Caki2 (cell line): ENCODE results near the gene LGALS9. TPM values are rescaled to one million over a fixed set of nuclear protein-coding genes. Genes with fewer than 3 reads are reported as not detected.
"Not testable (repeated sequence)": the region's sequence is repeated elsewhere in the genome, so short reads cannot be mapped to it uniquely, and the experiment has no call there.

Source experiments
- DNase-seq: peaks from one replicate; pipeline ENCODE4 v3.0.0-alpha.2; 2015; ENCODE audit warnings: low read depth
- in situ Hi-C: cut with HindIII; loops from 2 replicates; pipeline ENCODE4 v1.10.0; 2016; ENCODE audit warnings: low sequenced_read_pairs, low pct_unique_long_range_greater_than_20kb, mixed read lengths
- total RNA-seq: library from RNA; depleted of rRNA; stranded (reverse); fragments of >200 nt; shearing (Covaris generic); gene quantifications from 2 replicates; pipeline ENCODE4 v1.2.3, GENCODE V29; 2014; ENCODE audit warnings: low replicate concordance

LGALS9 gene
- total RNA-seq, 1 experiment from 2014 or later, result 14.0 TPM

DNA sequence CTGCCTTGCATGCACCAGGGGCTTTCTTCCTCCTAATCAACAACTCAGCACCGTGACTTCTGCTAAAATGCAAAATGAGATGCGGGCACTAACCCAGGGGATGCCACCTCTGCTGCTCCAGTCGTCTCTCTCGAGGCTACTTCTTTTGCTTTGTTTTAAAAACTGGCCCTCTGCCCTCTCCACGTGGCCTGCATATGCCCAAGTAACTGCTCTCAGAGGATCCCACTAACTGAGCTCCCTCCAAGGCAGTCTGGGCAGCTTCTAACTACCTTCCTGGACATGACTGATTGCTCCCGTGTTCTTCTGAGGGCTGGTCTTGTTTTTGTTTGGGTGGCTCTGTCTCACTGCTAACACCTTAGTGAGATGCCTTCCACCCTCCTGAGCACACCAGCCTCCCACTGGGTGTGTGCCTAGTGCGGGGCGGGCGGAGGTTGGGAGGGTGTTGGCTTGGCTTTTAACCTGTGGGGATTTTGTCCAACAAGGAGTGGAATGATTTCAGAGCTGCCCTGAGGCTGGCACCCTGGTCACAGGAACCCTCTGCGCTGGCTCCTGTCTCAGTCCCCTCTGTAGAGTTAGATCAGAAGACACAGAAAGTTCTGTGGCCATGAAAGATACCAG lies 8.9 kb upstream of the LGALS9 start:
- no peak for DNase-seq
- in situ Hi-C loops, result no loop called here

DNA sequence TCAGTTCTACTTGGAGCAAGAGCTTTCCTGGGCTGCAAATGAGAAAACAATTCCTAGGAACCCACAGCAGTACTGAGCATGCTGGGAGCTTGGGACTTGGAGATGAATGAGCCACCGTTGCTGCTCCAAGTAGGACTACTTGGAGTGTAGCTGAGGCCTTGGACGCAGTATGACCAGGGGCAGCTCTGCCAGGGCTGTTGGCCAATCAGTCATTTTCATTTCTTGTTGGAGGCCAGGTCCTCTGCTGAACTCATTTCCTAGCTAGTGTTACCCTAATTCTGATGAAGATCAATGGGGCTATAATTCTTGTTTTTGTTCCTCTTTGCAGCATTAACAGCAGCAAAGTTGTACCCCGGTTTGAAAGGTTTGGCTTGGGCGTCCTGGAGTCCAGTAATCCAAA lies 8.0 kb upstream of the LGALS9 start:
- no peak for DNase-seq
- in situ Hi-C loops, result no loop called here

DNA sequence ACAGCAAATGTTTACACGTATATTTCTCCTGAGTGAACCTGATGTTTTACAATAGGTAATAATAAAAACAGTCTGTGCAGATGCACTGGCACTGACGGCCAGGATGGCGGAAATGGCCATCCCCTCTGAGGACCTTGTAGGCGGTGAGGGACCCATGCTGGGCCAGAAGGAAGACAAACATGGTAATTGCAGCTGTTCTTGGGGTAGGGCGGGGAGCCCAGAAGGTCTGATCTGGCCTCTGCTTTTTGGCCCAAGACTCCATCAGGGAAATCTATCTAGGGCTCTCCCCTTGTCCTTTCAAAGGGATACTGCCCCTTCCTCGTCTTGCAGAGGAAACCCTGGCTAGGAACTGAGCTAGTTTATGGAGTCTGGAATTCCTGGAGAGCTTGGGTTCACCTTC lies 7.4 kb upstream of the LGALS9 start:
- DNase-seq, result no peak
- in situ Hi-C loops, result no loop called here

DNA sequence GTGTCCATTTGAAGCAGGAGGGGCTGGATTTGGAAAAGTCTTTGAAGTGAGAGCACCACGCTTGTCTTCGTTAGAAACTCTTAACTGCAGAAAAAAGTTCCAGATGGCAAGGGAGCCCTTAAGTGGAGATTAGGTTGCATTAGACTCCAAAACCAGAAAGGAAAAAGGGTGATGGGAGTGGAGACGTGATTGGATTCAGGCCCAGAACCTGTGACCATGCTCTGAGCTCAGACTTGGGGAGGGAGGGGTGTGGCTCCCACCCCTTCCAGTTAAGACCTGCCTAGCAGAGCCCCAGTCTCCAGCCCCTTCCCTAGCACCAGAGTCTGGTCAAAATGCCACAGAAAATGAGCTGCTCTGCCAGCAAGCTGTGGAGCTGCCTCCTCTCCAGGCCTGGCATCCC lies 6.4 kb upstream of the LGALS9 start:
- no peak for DNase-seq
- in situ Hi-C loops, result no loop called here

DNA sequence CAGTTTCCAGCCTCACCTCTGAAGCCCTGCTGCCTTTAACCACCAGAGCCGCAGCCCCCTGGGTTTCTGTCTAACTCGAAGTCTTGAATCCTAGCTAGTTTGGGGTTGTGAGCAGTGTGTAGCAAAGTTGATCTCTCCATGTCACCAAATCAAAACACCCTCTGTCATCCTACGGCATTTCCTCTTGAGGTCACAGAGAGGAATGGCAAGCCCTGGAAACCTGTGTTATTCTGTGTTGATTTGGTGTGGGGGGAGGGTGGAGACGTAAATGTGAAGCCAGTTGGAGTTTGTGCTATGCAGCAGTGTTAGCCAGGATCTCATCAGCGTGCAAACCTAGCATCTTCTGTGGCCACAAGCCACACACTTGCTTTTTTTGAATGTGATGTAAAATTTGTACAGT lies 5.1 kb upstream of the LGALS9 start:
- in situ Hi-C loops, result no loop called here
- no peak for DNase-seq

DNA sequence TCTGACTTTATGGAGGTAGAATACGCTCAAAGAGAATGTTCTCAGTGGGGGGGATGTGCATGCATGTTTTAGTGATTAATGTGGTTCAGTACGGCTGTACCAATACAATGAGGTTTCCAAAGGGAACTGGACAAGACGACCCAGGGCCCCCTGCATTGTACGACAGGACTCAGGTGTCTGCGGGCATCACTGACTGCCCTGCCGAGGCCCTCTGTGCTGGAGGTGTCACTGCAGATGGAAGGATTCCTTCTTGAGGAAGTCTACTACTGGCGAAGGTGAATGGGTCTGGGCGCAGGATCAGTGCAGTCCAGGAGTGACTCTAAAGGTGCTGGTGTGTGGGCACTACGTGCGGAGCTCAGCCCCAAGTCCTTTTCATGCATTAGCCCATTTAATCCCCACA lies 3.5 kb upstream of the LGALS9 start:
- in situ Hi-C loops, result no loop called here
- no peak for DNase-seq

DNA sequence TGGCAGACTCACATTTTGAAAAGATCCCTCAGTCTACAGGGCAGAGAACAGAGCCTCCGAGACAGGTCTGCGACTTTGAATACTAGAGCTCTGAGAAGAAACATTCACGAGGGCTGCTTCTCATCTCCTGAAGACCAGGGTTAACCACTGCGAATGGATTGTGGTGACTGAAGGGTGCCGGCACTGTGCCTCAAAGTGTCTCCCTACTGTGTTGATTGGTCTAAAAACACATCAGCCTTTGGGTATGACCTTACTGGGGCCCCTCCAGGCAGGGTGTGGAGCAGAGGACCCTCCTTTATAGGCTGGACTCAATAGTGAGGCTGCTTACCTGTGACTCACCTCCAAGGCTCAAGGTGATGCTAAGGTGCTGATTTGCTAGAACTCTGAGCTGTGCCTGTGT lies 2.6 kb upstream of the LGALS9 start:
- in situ Hi-C loops, result no loop called here
- no peak for DNase-seq

DNA sequence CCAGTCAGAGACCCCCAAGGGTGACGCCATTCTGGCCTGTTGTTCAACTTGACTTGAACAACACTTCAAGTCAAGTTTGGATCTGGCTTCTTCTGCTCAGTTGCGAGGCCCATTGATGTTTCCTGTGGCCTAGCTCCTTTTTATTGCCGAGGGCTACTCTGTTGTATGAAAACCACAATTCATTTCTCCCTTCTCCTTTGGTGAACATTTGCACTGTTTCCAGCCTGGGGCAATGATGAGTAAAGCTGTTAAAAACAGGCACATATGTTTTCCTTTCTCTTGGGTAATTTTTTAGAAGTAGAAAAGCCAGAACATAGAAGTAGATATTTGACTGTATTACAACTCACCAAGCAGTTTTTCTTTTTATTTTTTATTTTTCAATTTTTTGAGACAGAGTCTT lies 1.7 kb upstream of the LGALS9 start:
- in situ Hi-C loops, DNase-seq: not testable (repeated sequence)

DNA sequence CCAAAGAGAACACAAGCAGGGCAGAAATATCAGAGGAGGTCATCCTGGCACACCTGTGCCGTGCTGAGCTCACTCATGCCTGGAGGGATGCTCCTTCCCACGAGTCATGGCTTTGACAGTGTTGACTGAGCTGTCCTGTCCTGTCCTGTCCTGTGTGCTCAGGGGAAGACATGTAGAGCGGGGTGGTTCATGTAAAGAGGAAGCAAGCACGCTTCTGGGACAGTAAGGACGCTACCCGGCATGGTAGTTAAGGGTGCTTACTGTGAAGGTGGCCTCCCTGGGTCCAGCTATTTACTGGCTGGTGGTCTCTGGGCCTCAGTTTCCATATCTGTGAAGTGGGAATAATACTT lies 398 bp downstream of the LGALS9 start:
- in situ Hi-C loops, result no loop called here

DNA sequence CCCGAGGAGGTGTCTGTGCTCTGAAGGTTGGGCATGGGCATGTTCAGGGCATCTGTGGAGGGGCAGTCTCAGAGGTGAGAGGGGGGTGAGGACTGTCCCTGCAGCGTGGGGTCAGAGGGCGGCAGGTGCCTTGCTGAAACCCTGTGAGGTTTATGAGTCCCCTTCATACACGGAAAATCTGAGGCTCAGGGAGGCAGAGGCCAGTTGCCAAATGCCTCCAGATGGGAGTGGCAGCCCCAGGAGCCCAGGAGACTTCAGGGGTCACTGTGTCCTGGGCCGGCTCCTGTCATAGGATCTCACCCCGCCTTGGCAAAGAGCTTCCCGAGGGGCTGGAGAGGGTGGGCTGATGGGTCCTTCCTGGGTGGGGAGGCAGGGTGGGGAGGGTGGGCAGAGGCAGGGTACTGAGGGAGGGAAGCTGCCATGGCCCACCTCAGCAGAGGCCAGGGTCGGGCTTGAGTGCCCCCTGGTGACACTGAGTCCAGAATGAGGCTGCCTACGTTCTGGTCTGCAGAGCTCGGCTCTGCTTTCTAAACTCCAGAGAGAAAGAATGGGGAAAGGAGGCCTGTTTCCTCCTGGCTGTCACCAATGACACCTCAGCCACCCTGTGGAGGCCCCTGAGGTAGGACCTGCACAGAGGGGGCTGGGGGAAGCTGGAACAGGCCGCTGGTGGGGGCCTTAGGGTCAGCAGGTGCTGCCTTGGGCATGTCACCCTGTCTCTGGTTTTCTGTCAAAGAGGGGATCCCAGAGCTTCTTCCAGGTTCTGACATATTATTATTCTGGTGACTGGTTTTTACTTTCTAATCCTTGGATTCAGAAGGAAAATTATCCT lies 1.1 kb downstream of the LGALS9 start:
- DNase-seq, result no peak
- in situ Hi-C loops, result no loop called here

More for the DNA sequence above, 398 bp downstream of the LGALS9 start:
- DNase-seq, result no peak

DNA sequence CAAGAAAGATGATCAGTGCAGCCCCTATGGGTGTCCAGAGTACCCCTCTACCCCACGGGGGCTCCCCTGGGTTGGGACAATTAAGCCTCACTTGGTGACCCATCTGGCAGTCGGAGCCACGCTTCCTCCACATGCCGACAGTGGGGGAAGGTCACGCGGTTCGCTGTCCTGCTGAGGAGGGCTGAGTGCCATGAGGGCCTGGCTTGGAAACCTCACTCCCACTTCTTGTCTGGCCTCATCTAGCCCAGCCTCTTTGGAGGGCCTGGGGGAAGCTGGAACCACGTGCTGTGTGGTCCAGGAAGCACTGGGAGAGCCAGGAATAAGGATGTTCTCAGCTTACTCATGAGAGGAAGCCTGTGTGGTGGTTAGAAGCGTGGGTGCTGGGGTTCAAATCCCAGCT lies 1.8 kb downstream of the LGALS9 start:
- in situ Hi-C loops, DNase-seq: not testable (repeated sequence)

DNA sequence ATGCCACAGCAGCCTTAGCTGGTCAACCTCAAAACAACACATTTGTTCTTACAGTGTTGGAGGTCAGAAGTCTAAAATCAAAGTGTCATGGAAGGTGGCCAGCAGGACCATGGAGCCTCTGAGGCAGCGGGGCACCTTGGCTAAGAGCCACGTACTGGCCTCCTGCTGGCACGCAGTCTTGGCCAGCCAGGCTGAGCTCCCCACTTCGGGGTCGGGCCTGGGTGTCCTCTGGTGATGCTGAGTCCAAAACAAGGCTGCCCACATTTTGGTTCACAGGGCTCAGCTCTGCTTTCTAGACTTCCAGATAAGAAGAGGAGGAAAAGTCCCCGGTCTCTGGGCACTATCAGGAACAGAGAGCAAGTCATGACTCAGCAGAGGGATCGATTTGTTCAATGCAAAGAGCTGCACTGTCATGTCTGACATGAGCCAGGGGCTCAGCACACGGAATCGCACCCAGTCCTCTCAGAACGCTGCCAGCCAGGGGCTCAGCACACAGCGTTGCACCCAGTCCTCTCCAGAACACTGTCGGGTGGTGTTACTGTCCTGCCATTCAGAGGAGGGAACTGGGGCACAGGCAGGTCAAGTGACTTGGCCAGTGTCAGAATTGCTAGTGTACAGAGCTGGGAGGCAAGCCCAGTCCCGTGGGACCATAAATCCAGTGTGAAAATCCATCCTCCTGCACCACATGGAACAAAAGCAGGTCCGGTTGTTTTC lies 2.5 kb downstream of the LGALS9 start:
- no peak for DNase-seq
- in situ Hi-C loops, result no loop called here

DNA sequence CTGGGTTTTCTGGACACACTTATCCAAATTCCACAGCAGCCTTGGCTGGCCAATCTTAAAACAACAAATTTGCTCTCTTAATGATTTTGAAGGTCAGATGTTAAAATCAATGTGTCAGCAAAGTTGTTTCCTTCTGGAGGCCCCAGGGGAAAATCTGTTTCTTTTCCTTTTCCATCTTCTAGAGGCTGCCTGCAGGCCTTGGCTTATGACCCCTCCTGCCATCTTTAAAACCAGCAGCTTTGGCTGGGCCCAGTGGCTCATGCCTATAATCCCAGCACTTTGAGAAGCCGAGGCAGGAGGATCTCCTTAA lies 3.0 kb downstream of the LGALS9 start:
- in situ Hi-C loops, result no loop called here
- DNase-seq, result no peak

DNA sequence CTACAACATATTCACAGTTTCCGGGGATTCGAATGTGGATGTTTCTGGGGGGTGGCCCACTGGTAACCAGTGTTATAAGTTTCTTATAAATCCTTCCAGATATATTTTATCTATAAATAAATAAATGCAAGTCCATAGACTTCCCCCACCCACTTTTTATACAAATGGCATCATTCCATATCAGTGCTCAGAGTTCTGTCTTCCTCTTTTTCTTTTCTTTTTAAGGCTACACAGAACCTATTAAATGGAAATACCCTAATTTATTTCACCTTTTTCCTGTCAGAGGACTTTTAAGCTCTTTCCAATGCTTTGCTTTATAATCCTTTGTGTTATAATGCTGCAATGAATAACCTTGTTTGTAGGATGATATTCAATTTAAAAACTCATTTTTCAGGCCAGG lies 3.8 kb downstream of the LGALS9 start:
- in situ Hi-C loops, result no loop called here
- DNase-seq, result no peak

DNA sequence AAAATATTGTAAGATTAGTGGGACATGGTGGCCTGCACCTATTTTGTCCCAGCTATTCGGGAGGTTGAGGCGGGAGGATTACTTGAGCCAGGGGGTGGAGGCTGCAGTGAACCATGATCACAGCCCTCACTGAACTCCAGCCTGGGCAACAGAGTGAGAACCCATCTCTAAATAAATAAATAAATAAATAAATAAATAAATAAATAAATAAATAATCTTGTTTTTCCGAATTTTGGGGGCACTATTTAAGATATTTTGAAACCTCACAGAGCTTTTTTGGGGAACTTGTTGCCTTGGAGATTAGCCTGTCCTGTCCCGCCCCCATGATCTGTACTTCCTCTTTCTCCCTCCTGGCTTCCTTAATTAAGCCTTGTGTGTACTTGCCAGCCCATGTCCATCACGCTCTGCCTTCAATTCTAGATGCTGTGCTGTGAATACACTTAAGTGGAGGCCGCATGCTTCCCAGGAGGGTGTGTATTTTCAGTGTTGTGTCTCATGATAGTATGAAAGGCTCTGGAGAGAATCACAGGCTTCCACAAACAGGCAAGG lies 4.4 kb downstream of the LGALS9 start:
- in situ Hi-C loops, result no loop called here
- no peak for DNase-seq

DNA sequence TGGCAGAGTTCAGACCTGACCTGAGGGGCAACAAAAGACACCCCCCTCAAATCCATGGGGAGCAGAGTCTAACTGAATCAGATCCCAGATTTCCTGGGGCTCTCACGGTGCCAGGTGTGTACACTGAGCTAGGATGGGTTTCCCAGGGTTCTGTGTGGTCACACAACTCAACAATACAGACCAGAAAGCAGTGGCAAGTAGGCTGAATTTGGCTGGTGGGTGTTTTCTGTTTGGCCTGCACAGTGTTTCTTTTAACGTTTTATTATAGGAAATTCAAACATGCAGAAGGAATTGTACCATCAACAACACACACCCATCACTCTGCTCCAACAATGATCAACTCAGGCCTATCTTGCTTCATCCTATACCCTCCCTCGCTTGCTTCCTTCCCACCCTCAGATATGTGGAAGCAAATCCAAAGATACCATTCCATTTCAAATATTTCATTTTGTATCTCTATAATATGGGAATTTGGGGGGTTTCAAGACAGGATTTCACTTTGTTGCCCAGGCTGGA lies 5.1 kb downstream of the LGALS9 start:
- DNase-seq, in situ Hi-C loops: not testable (repeated sequence)

DNA sequence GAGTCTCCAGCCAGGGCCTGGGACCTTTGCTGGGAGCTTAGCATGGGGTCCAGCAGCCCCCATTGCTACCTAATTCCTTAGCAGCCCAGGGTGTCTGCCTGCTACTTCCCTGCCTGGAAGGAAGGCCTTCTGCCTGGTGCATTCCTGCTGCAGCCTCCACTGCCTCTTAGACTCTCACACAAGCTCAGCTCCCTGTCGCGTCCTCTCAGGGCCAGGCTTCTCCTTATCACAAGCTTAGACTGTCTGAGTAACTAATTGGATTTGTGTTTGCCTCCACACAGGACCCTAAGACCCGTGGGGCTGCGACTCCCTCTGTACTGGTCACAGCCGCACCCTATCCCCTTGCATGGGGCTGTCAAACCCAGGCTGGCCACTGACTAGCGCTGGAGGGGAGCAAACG lies 6.8 kb downstream of the LGALS9 start:
- in situ Hi-C loops, DNase-seq: not testable (repeated sequence)

DNA sequence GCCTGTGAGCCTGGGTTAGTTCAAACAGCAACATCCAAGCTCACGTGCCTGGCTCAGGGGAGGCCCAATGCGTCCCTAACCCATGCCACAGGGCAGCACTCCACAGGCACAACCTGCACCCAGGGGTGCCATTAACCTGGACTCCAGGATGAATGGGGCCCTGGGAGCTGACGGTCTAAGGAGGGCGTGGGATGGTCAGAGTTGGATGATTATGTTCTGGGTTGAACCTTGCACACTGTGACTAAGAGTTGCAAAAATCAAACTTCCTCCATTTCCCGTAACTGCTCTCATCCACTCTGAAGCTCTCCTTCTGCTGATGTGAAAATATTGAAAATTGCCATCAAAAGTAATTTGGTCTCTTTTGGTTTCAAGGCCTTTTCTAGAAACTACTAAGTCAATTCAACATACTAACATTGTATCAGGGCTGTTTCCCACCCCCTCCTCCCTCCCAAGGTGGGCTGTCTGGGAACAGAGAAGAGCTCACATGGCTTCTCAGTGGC lies 7.5 kb downstream of the LGALS9 start:
- in situ Hi-C loops, DNase-seq: not testable (repeated sequence)

DNA sequence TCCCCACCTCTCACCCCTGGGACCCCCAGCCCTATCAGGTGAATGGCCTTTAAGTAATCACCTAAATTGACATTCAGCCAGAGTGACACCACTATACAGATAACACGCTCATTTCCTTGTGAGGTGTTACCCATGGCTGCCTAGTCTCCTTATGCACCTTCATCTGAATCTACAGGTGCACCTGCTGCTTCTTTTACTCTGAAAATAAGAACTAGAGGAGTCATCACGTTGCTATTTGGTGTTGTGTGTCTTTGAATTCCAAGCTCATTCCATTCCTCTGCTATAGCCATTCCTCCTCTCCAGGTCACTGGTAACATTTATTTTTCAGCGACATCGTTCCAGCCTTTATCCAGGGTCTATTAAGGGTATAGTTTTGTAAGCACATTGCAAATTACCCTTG lies 9.8 kb downstream of the LGALS9 start:
- no peak for DNase-seq
- in situ Hi-C loops, result no loop called here
